DND-41 (cell line): Measurements from ENCODE around the gene EDAR.

ENCODE experiments used
- ATAC-seq: fragments of 200-7000 bp; cut with Tn5 transposase; 3 replicates; pipeline ENCODE4 v1.9.1; 2021; ENCODE audit warnings: low read depth; ENCODE audit not compliant: insufficient read depth
- DNase-seq: peaks from one replicate; pipeline ENCODE4 v3.0.0-alpha.2; 2020
- H2AFZ ChIP-seq: 2 replicates; pipeline ENCODE4 v1.6.0; 2012; ENCODE audit warnings: low read depth, low read length
- H3K27ac ChIP-seq: 2 replicates; pipeline ENCODE4 v1.5.1; 2012; ENCODE audit warnings: low read length, inconsistent platforms
- H3K27me3 ChIP-seq: fragments of 200-600 bp; sonication (generic); 2 replicates; pipeline ENCODE4 v1.6.0; 2012; ENCODE audit warnings: low read length, mild to moderate bottlenecking, inconsistent platforms; ENCODE audit not compliant: insufficient read depth, poor library complexity
- H3K36me3 ChIP-seq: 2 replicates; pipeline ENCODE4 v1.5.1; 2012; ENCODE audit warnings: low read length, inconsistent platforms; ENCODE audit not compliant: insufficient read depth
- H3K4me1 ChIP-seq: 2 replicates; pipeline ENCODE4 v1.5.1; 2012; ENCODE audit warnings: mild to moderate bottlenecking, low read length; ENCODE audit not compliant: insufficient read depth
- H3K4me2 ChIP-seq: 2 replicates; pipeline ENCODE4 v1.6.0; 2012; ENCODE audit warnings: mild to moderate bottlenecking, moderate library complexity, low read length, inconsistent platforms; ENCODE audit not compliant: insufficient read depth
- H3K4me3 ChIP-seq, 2 experiments: fragments of 200-600 bp in 1 of 2; shearing (Covaris generic) in 1 of 2; 2 replicates each; pipeline ENCODE4 v1.5.1; 2012 to 2016; ENCODE audit warnings: inconsistent platforms in 2 of 2, low read length in 2 of 2, mild to moderate bottlenecking in 2 of 2, low read depth in 1 of 2, moderate library complexity in 1 of 2
- H3K79me2 ChIP-seq: 2 replicates; pipeline ENCODE4 v1.6.0; 2012; ENCODE audit warnings: low read length, inconsistent platforms; ENCODE audit not compliant: insufficient read depth
- H3K9ac ChIP-seq: 2 replicates; pipeline ENCODE4 v1.6.0; 2012; ENCODE audit warnings: low read depth, mild to moderate bottlenecking, inconsistent platforms, low read length, moderate library complexity
- H3K9me3 ChIP-seq: 2 replicates; pipeline ENCODE4 v1.5.1; 2012; ENCODE audit warnings: low read length, moderate library complexity, mild to moderate bottlenecking, inconsistent platforms; ENCODE audit not compliant: insufficient read depth, severe bottlenecking
- H4K20me1 ChIP-seq: 2 replicates; pipeline ENCODE4 v1.6.0; 2012; ENCODE audit warnings: low read length; ENCODE audit not compliant: insufficient read depth
- EZH2 ChIP-seq: IDR thresholded peaks from 3 replicates; pipeline ENCODE4 v1.6.1; 2012; ENCODE audit warnings: borderline replicate concordance, low read depth, mild to moderate bottlenecking, moderate library complexity, low read length, inconsistent platforms; ENCODE audit not compliant: severe bottlenecking
- TF ChIP-seq, protein P1 (sequence below): IDR thresholded peaks from 2 replicates; pipeline ENCODE4 v1.5.1; 2012; ENCODE audit warnings: borderline replicate concordance, low read length, moderate library complexity, mild to moderate bottlenecking; ENCODE audit not compliant: poor library complexity, severe bottlenecking; ENCODE audit errors: extremely low read depth

EDAR gene

DNA sequence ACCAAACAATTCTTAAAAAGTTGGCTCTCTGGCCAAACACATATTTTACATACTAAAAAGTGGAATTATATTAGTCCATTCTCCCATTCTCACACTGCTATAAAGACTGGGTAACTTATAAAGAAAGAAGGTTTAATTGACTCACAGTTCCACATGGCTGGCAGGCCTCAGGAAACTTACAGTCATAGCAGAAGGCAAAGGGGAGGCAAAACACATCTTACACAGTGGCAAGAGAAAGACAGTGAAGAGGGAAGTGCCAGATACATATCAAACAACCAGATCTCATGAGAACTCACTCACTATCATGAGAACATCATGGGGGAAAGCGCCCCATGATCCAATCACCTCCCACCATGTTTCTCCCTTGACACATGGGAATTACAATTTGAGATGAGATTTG is 42.6 kb downstream of the EDAR start:
- TF ChIP-seq, protein P1, sequence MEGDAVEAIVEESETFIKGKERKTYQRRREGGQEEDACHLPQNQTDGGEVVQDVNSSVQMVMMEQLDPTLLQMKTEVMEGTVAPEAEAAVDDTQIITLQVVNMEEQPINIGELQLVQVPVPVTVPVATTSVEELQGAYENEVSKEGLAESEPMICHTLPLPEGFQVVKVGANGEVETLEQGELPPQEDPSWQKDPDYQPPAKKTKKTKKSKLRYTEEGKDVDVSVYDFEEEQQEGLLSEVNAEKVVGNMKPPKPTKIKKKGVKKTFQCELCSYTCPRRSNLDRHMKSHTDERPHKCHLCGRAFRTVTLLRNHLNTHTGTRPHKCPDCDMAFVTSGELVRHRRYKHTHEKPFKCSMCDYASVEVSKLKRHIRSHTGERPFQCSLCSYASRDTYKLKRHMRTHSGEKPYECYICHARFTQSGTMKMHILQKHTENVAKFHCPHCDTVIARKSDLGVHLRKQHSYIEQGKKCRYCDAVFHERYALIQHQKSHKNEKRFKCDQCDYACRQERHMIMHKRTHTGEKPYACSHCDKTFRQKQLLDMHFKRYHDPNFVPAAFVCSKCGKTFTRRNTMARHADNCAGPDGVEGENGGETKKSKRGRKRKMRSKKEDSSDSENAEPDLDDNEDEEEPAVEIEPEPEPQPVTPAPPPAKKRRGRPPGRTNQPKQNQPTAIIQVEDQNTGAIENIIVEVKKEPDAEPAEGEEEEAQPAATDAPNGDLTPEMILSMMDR, result no peak
- no peak for TF ChIP-seq EZH2
- Histone ChIP-seq H3K79me2 (no peaks in the 10 kb centered on the region), H3K4me2 (no peak overlapping the region), H2AFZ (no peak overlapping the region), H3K4me3 (no peak overlapping the region), H4K20me1 (no peaks in the 10 kb centered on the region), H3K27me3 (no peaks in the 10 kb centered on the region), H3K27ac (no peak overlapping the region), H3K36me3 (no peaks in the 10 kb centered on the region), H3K9me3 (peaks cover 16% of the 10 kb centered on the region), H3K4me1 (no peaks in the 10 kb centered on the region), H3K9ac (no peak overlapping the region)
- no peak for DNase-seq
- no peak for ATAC-seq

DNA sequence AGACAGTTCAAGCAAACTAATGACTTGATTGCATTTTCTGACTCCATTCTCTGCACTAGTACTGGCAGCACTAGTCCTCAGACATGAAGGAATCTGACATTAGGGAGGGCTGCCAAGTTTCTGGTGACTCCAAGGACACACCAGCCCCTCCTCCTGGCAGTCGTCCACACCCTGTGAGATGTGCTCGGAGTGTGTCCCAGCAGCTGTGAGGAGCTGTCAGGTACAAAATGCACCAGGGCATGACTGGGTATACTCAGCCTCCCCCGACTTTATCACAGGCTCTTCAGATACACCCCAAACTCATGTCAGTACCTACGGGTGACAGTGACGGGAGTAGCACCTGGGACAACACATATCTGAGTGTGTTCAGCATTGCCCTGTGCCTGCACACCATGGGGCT is 43.1 kb downstream of the EDAR start:
- Histone ChIP-seq H3K9ac (no peak overlapping the region), H3K4me1 (no peaks in the 10 kb centered on the region), H3K79me2 (no peaks in the 10 kb centered on the region), H3K9me3 (peaks cover 16% of the 10 kb centered on the region), H3K4me3 (no peak overlapping the region), H3K27me3 (no peaks in the 10 kb centered on the region), H3K4me2 (no peak overlapping the region), H4K20me1 (no peaks in the 10 kb centered on the region), H3K27ac (no peak overlapping the region), H3K36me3 (no peaks in the 10 kb centered on the region), H2AFZ (no peak overlapping the region)
- TF ChIP-seq EZH2, result no peak
- TF ChIP-seq, protein P1, result no peak
- ATAC-seq (no peak), DNase-seq (no peak)

DNA sequence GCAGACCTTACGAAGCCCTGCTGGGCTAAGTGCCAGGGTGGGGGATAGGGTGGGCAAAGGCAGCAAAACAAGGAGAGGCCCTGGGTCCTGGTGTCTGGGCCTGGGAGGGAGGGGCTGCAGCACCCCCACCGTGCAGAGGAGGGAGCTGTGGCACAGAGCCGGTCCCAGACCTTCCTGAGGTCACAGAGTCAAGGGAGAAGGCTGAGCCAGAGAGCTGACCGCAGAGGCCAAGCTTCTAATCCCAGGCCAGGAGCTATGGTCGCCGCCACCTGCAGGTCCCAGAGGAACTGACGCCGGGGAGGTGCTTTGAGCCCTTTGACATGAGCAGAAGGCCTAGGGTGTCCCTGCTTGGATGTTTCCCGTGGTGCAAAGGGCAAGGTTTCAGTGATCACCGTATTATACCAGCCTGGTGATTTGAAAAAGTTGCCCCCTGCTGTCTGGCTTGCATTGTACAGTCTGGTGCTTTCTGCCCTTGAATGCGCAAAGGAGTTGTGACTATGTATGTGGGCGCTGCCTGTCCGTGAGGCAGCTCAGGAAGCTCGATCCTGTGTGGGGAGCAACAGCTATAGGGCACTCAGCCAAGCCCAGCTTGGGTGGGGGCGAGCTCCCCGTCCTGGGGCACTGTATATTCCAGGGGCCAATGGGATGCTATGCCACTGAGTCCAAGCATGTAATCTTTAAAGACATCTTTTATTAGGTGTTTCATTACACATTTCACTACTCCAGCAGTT is 44.3 kb downstream of the EDAR start:
- Histone ChIP-seq H3K79me2 (no peaks in the 10 kb centered on the region), H3K36me3 (no peaks in the 10 kb centered on the region), H3K4me1 (no peaks in the 10 kb centered on the region), H3K9ac (no peak overlapping the region), H3K27me3 (no peaks in the 10 kb centered on the region), H3K9me3 (peaks cover 16% of the 10 kb centered on the region), H3K4me2 (no peak overlapping the region), H3K4me3 (no peak overlapping the region), H4K20me1 (no peaks in the 10 kb centered on the region), H2AFZ (no peak overlapping the region), H3K27ac (no peak overlapping the region)
- DNase-seq (no peak), ATAC-seq (no peak)
- no peak for TF ChIP-seq EZH2
- TF ChIP-seq, protein P1, result peak; percentile 1
